Gastrocnemius medialis (tissue), 4 donors: ENCODE data around the gene PEX7. TPM values are rescaled to one million over a fixed set of nuclear protein-coding genes. Genes with fewer than 3 reads are reported as not detected.

Source experiments
- ATAC-seq, 2 donors: fragments of 150-250 bp; one replicate each; pipeline ENCODE4 v1.9.1; 2016
- DNase-seq, 2 donors: peaks; one replicate each; pipeline ENCODE4 v3.0.0-alpha.2; 2019
- H3K27ac ChIP-seq, 4 donors: fragments of 200-600 bp; sonication (generic); 1 replicate in 1 of 4; 2 replicates in 3 of 4; pipeline ENCODE4 v1.5.1; 2016 to 2018; ENCODE audit warnings: mild to moderate bottlenecking in 2 of 4, moderate library complexity in 1 of 4
- H3K27me3 ChIP-seq, 3 donors: fragments of 200-600 bp; sonication (generic) in 2 of 3; 1 replicate in 1 of 3; 2 replicates in 2 of 3; pipeline versions ENCODE4 v1.5.1 to v1.6.0; 2016 to 2019; ENCODE audit warnings: mild to moderate bottlenecking in 1 of 3, moderate library complexity in 1 of 3
- H3K36me3 ChIP-seq, 2 donors: fragments of 200-600 bp; sonication (generic) in 1 of 2; one replicate each; pipeline ENCODE4 v1.5.1; 2017 to 2018
- H3K4me1 ChIP-seq, 2 donors: fragments of 200-600 bp; sonication (generic) in 1 of 2; one replicate each; pipeline ENCODE4 v1.5.1; 2016 to 2017; ENCODE audit warnings: mild to moderate bottlenecking in 2 of 2
- H3K4me3 ChIP-seq, 4 donors: fragments of 200-600 bp; sonication (generic) in 3 of 4; 1 replicate in 1 of 4; 2 replicates in 3 of 4; pipeline ENCODE4 v1.5.1; 2016 to 2019; ENCODE audit warnings: mild to moderate bottlenecking in 2 of 4
- H3K9me3 ChIP-seq, 3 donors: fragments of 200-600 bp; sonication (generic) in 2 of 3; 1 replicate in 1 of 3; 2 replicates in 2 of 3; pipeline ENCODE4 v1.5.1; 2016 to 2019
- POLR2A ChIP-seq, 2 donors: fragments of 450-650 bp; IDR thresholded peaks; one replicate each; pipeline ENCODE4 v1.6.1; 2017; ENCODE audit warnings: antibody characterized with exemption in 2 of 2, mild to moderate bottlenecking in 2 of 2, moderate library complexity in 2 of 2
- in situ Hi-C, 4 donors: fragments of 200-750 bp; cut with MboI; loops; one replicate each; pipeline versions ENCODE4 v1.15.0 to v1.8.0; 2017; ENCODE audit warnings: low sequenced_read_pairs in 4 of 4
- intact Hi-C: fragments of 100-400 bp; cut with DNase I; formaldehyde crosslinking; loops from one replicate; pipeline ENCODE4 v1.15.1; 2023; ENCODE audit warnings: low total_unique reads
- total RNA-seq, 4 donors: library from RNA; depleted of rRNA; stranded (reverse); fragments of >200 nt; gene quantifications; one replicate each; pipeline versions ENCODE4 v1.1.0 to v1.2.3, GENCODE V29; 2016
- TF ChIP-seq, protein P1 (sequence below), 5 experiments: fragments of 450-650 bp in 3 of 5; fragments of 200-600 bp in 2 of 5; sonication (generic) in 2 of 5; IDR thresholded peaks in 4 of 5; conservative IDR thresholded peaks in 1 of 5; 1 replicate in 4 of 5; 2 replicates in 1 of 5; pipeline ENCODE4 v1.5.1; 2016 to 2019; ENCODE audit warnings: antibody characterized with exemption in 5 of 5, mild to moderate bottlenecking in 3 of 5, moderate library complexity in 3 of 5

The PEX7 gene
- total RNA-seq, 4 donors from 2014 or later: 0.32 to 10.6 (median 6.0) TPM

DNA sequence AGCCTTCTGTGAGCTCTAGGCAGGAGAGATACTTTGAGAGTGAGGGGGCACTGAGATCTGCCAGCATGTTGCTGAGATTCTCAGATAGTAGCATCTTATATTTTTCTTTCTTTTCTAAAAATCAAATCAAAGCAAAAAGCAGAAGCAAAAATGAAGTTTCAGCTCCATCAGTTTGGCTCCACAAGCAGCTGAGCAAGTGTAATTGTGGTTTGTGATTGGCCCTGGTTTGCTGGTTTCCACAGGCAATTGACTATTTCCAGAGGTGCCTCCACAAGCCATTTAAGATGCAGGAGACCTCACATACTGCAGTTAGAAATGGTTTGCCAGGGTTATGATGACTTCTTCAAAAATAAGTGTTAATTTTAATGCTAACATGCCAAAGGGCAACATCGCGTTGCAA lies 104.0 kb downstream of the PEX7 start:
- DNase-seq (no peak), ATAC-seq (no peak)
- Histone ChIP-seq H3K27ac (no peak overlapping the region), H3K36me3 (no peaks in the 10 kb centered on the region), H3K4me3 (no peak overlapping the region), H3K9me3 (no peaks in the 10 kb centered on the region), H3K27me3 (peaks cover 19 to 26% (median 26%) of the 10 kb centered on the region in 3 donors), H3K4me1 (peaks cover 0 to 16% of the 10 kb centered on the region in 2 donors)
- no peak for TF ChIP-seq POLR2A (IDR thresholded peaks at IDR 0.05)
- TF ChIP-seq, protein P1, sequence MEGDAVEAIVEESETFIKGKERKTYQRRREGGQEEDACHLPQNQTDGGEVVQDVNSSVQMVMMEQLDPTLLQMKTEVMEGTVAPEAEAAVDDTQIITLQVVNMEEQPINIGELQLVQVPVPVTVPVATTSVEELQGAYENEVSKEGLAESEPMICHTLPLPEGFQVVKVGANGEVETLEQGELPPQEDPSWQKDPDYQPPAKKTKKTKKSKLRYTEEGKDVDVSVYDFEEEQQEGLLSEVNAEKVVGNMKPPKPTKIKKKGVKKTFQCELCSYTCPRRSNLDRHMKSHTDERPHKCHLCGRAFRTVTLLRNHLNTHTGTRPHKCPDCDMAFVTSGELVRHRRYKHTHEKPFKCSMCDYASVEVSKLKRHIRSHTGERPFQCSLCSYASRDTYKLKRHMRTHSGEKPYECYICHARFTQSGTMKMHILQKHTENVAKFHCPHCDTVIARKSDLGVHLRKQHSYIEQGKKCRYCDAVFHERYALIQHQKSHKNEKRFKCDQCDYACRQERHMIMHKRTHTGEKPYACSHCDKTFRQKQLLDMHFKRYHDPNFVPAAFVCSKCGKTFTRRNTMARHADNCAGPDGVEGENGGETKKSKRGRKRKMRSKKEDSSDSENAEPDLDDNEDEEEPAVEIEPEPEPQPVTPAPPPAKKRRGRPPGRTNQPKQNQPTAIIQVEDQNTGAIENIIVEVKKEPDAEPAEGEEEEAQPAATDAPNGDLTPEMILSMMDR (IDR thresholded peaks at IDR 0.05 in 4 of 5, conservative IDR thresholded peaks at IDR 0.05 in 1 of 5): no peak
- in situ Hi-C loops: no loop called here
- intact Hi-C loops: no loop called here

DNA sequence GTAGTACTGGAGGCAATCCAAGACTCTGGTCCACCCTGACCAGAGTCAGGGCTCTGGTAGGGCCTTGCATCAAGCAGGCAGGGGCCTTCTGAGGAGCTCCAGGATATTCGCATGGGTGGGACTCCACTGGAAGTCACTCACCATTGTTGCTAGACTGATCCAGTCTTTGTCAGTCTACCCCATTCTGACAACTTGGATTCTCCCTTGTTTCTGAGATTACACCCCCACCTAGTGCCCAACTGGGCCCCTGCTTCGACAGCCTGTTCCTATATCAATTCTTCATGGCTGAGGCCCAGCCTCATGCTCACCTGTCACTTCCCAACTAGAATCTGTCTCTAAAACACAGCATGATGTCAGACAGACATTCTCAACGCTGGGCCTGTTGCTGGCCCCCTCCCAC lies 104.9 kb downstream of the PEX7 start:
- no peak overlapping the region for H3K4me3 ChIP-seq
- H3K27me3 ChIP-seq: peaks cover 11 to 18% (median 16%) of the 10 kb centered on the region in 3 donors
- in situ Hi-C loops: no loop called here
- DNase-seq (no peak), ATAC-seq (no peak)
- intact Hi-C loops: no loop called here
- H3K27ac ChIP-seq: no peak overlapping the region
- TF ChIP-seq, protein P1 (IDR thresholded peaks at IDR 0.05 in 4 of 5, conservative IDR thresholded peaks at IDR 0.05 in 1 of 5): peak in 2 of 5 experiments; percentile 12 to 31
- TF ChIP-seq POLR2A (IDR thresholded peaks at IDR 0.05): no peak
- H3K4me1 ChIP-seq: peaks cover 0 to 9% of the 10 kb centered on the region in 2 donors
- no peaks in the 10 kb centered on the region for H3K36me3 ChIP-seq
- H3K9me3 ChIP-seq: no peaks in the 10 kb centered on the region

DNA sequence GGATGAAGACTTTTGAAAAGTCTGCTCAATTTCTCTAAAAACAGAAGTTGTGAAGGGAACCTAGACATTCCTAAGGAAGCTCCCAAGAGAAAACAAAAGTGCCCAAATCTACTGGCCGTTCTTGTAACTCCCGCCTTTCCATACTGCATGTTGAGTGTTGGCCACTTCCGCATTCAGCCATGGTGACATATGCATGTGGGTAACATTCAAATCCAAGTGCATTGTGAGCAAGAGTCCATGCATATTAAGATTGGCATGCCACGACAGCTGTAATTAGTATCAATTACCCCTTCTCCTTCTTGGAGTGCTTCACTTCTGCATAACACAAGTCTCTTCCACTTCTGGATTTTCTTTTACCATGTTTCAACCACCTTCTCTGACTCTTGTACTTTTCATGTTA lies 108.1 kb downstream of the PEX7 start:
- Histone ChIP-seq H3K36me3 (no peaks in the 10 kb centered on the region), H3K4me3 (no peak overlapping the region), H3K9me3 (no peaks in the 10 kb centered on the region), H3K27ac (no peak overlapping the region), H3K27me3 (no peaks in the 10 kb centered on the region), H3K4me1 (no peaks in the 10 kb centered on the region)
- DNase-seq (no peak), ATAC-seq (no peak)
- intact Hi-C loops (no loop called here), in situ Hi-C loops (no loop called here)
- TF ChIP-seq POLR2A (IDR thresholded peaks at IDR 0.05): no peak
- TF ChIP-seq, protein P1 (IDR thresholded peaks at IDR 0.05 in 4 of 5, conservative IDR thresholded peaks at IDR 0.05 in 1 of 5): no peak

DNA sequence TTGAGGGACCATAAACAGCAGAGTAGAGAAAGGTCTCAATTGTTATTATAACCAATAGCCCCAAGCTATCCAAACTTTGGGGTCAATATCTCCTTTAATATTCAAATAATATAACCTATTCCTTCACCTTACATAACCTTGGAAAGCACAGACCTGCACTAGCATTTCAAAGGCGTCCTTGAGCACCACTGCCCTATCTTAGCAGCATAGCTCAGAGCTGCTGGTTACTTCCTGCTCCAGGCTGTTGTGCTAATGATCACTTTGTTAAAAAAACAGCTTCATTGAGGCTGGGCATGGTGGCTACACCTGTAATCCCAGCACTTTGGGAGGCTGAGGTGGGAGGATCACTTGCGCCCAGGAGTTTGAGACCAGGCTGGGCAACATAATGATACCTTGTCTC lies 110.2 kb downstream of the PEX7 start:
- H3K36me3 ChIP-seq: no peaks in the 10 kb centered on the region
- in situ Hi-C loops: no loop called here
- H3K4me3 ChIP-seq: no peak overlapping the region
- H3K27ac ChIP-seq: no peak overlapping the region
- no peak for TF ChIP-seq POLR2A (IDR thresholded peaks at IDR 0.05)
- TF ChIP-seq, protein P1 (IDR thresholded peaks at IDR 0.05 in 4 of 5, conservative IDR thresholded peaks at IDR 0.05 in 1 of 5): no peak
- H3K27me3 ChIP-seq: no peaks in the 10 kb centered on the region
- H3K9me3 ChIP-seq: no peaks in the 10 kb centered on the region
- DNase-seq: no peak
- no peaks in the 10 kb centered on the region for H3K4me1 ChIP-seq
- no peak for ATAC-seq
- intact Hi-C loops: no loop called here

DNA sequence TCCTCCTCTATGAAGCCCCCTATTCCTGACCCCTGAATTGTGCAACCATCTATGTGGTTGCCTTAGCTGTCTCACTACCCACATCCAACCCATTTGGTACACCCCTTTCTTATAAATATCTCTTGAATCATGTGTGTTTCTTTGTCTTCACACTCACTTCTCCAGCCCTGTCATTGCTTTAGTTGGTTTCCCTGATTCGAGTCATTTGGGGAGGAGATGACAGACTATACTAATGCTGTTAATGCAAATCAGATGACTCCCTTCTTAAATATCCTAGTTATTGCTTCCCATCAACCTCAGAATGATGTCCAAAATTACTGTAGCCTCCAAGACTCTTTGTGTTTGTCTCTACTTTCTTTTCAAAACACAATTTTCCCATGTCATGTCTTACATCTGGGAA lies 122.7 kb downstream of the PEX7 start:
- no peaks in the 10 kb centered on the region for H3K27me3 ChIP-seq
- ATAC-seq: no peak
- no peak overlapping the region for H3K4me3 ChIP-seq
- H3K4me1 ChIP-seq: no peaks in the 10 kb centered on the region
- DNase-seq: no peak
- in situ Hi-C loops (no loop called here), intact Hi-C loops (no loop called here)
- H3K27ac ChIP-seq: no peak overlapping the region
- H3K36me3 ChIP-seq: no peaks in the 10 kb centered on the region
- H3K9me3 ChIP-seq: no peaks in the 10 kb centered on the region
- no peak for TF ChIP-seq POLR2A (IDR thresholded peaks at IDR 0.05)
